Measurements from ENCODE around the gene COQ10A. TPM values are rescaled to one million over a fixed set of nuclear protein-coding genes. Genes with fewer than 3 reads are reported as not detected.

Gene COQ10A
- 8.6 and 11.9 TPM in 2 replicates for total RNA-seq

GRCh38 chr12:56266693-56267442, at the start of gene COQ10A:
Gene COQ10A (plus strand): TSS chr12:56266942. CDS start chr12:56267119, 177 bp downstream.

GRCh38 chr12:56221757-56222530, 44.8 kb upstream of the COQ10A start, which contains the start of gene RNF41:
Gene RNF41 (minus strand): TSS chr12:56221922. CDS start chr12:56214047, 7,875 bp downstream.

GRCh38 chr12:56224102-56224701, 42.5 kb upstream of the COQ10A start, which contains the start of gene NABP2:
Gene NABP2 (plus strand): TSS chr12:56224342. CDS start chr12:56224857, 515 bp downstream.

GRCh38 chr12:56229916-56230431, 36.8 kb upstream of the COQ10A start, which contains the start of gene SLC39A5:
Gene SLC39A5 (plus strand): TSS chr12:56230051. CDS start chr12:56231275, 1,224 bp downstream.

GRCh38 chr12:56258068-56258819, 8.5 kb upstream of the COQ10A start, which contains the start of gene ANKRD52:
Gene ANKRD52 (minus strand): TSS chr12:56258384. CDS start chr12:56258269, 115 bp downstream.

GRCh38 chr12:56299853-56300643, 33.3 kb downstream of the COQ10A start, which contains the start of gene CS:
Gene CS (minus strand): TSS chr12:56300330. CDS start chr12:56300201, 129 bp downstream.

GRCh38 chr12:56315622-56316473, 49.1 kb downstream of the COQ10A start, which contains the start of gene CNPY2:
Gene CNPY2 (minus strand): TSS chr12:56315988. CDS start chr12:56315217, 771 bp downstream.

Other genes starting within 250 kb of the COQ10A start
- 1.2 and 1.7 TPM in 2 replicates for gene IKZF4, start 245.9 kb upstream of the COQ10A start, total RNA-seq
- 136 and 411 TPM in 2 replicates for gene RPS26, start 225.0 kb upstream of the COQ10A start, total RNA-seq
- gene ERBB3, start 186.8 kb upstream of the COQ10A start, total RNA-seq = 0.33 and 2.3 TPM in 2 replicates
- 101 and 138 TPM in 2 replicates for gene PA2G4, start 162.4 kb upstream of the COQ10A start, total RNA-seq
- 1,465 and 2,446 TPM in 2 replicates for gene RPL41, start 150.3 kb upstream of the COQ10A start, total RNA-seq
- gene ZC3H10, start 148.7 kb upstream of the COQ10A start, total RNA-seq = 4.4 and 5.6 TPM in 2 replicates
- 396 and 399 TPM in 2 replicates for gene ESYT1, start 138.7 kb upstream of the COQ10A start, total RNA-seq
- 68.3 and 89.3 TPM in 2 replicates for gene MYL6B, start 114.4 kb upstream of the COQ10A start, total RNA-seq
- 1,139 and 2,051 TPM in 2 replicates for gene MYL6, start 108.6 kb upstream of the COQ10A start, total RNA-seq
- 42.6 and 58.9 TPM in 2 replicates for gene SMARCC2, start 77.5 kb upstream of the COQ10A start, total RNA-seq
- 82.5 and 144 TPM in 2 replicates for gene RNF41, start 45.0 kb upstream of the COQ10A start, total RNA-seq
- gene NABP2, start 42.6 kb upstream of the COQ10A start, total RNA-seq = 27.0 and 29.2 TPM in 2 replicates
- gene SLC39A5, start 36.9 kb upstream of the COQ10A start, total RNA-seq = not detected in 2 replicates
- 14.0 and 15.9 TPM in 2 replicates for gene ANKRD52, start 8.6 kb upstream of the COQ10A start, total RNA-seq
- 99.2 and 103 TPM in 2 replicates for gene CS, start 33.4 kb downstream of the COQ10A start, total RNA-seq
- gene CNPY2, start 49.0 kb downstream of the COQ10A start, total RNA-seq = 47.8 and 76.2 TPM in 2 replicates
- 21.5 and 30.3 TPM in 2 replicates for gene PAN2, start 67.1 kb downstream of the COQ10A start, total RNA-seq
- gene IL23A, start 71.9 kb downstream of the COQ10A start, total RNA-seq = 0.50 and 0.58 TPM in 2 replicates
- 291 and 409 TPM in 2 replicates for gene STAT2, start 93.2 kb downstream of the COQ10A start, total RNA-seq
- gene APOF, start 95.9 kb downstream of the COQ10A start, total RNA-seq = not detected in 2 replicates
- gene TIMELESS, start 182.5 kb downstream of the COQ10A start, total RNA-seq = 4.6 and 17.5 TPM in 2 replicates
- not detected in 2 replicates for gene MIP, start 187.7 kb downstream of the COQ10A start, total RNA-seq
- gene SPRYD4, start 201.6 kb downstream of the COQ10A start, total RNA-seq = 1.7 and 2.2 TPM in 2 replicates
- gene GLS2, start 221.2 kb downstream of the COQ10A start, total RNA-seq = under 0.01 and 0.73 TPM in 2 replicates

All from smooth muscle cell of trachea (primary cell).